COLO829 (cell line): ENCODE measurements around the gene PIGQ.

Experiments
- DNase-seq: peaks from one replicate; pipeline ENCODE4 v3.0.0; 2012; ENCODE audit warnings: low spot score

Gene PIGQ

GRCh38 chr16:555528-556473 is 14.0 kb upstream of the PIGQ start:
- no peak for DNase-seq

- no peak for DNase-seq
Measured at GRCh38 chr16:556474-557173, 13.1 kb upstream of the PIGQ start.

DNA sequence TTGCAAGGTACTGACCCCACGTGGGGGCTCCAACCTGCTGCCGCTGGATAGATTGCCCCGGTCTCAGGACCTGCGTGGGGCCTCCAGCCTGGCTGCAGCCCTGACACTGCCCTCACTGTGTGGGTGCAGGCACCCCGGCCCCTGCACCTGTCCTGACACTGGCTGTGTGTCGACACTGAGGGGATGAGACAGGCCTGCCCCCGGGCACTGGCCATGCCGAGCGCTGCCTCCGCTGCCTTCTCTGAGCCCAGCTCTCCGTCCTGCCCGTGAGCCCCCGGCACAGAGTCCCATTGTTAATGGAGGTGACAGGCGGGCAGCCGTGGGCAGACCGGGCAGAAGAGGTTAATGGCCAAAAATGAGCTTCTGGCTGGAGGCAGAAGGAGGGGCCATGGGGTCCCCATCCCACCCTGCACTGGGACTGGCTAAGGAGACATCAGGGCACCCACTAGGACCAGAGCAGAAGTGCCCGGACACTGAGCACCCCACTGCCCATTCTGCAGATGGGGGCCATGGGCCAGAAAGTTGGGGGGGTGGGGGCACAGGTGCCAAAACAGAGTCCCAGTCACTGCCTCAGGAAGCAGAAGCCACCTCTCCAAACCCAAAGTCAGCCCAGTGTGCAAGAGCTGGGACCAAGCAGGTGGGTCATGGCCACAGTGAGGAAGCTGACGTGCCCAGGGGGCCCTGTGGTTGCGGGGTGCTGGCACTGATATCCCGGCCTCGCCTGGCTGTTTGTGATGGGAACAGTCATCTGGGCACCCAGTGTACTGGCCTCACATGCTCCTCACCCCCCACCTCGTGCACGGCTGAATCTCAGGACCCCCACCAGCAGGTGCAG is 12.1 kb upstream of the PIGQ start:
- DNase-seq = no peak

DNA sequence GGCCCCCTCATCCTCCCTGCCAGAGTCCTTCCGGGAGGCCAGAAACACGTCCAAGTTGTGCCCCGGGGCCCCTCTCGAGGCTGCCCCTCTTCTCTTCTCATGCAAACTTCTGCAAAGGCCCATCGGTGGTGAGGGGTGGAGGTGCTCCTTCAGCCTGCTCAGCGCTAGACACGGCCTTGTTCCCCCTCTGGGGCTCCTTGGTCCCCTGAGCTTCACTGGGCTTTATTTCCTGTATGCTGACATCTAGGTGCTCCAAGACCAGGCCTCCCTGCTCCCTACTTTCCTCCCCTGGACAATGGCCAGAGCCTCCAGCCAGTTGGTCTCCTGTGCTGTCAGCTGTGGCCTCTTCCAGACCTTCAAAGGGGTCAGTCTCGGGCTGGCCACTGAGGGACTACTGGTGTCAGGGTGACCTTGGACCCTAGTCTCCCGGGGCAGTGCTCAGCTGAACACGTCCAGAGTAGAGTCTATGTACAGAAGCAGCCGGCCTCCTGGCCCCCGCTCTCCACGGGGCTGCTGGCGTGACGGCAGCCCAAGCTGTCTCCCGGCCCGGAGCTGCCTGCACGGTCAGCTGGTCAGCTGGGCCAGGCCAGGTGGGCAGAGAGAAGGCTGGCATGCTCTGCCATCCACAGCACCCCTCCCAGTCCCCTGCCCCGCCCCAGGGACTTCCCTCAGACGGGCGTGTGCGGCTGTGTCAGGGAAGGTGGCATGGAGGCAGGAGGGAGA is 11.3 kb upstream of the PIGQ start:
- DNase-seq = no peak

DNA sequence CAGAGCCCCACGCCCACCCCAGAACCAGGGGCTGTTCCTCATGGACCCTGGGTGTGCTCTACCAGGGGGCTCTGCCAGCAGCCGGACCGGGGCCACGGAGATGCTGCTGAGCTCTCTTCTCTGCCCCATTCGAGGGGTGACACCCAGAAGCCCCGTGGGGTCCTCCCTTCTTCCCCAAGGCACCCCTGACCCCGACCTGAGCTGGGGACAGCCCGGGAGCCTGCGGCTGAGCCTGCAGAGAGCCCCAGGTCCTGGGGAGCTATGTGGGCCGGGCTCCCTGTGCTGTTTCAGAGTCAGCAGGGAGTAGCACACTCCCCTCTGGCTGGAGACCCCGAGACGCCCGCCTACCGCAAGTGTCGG is 10.8 kb upstream of the PIGQ start:
- DNase-seq = no peak

DNA sequence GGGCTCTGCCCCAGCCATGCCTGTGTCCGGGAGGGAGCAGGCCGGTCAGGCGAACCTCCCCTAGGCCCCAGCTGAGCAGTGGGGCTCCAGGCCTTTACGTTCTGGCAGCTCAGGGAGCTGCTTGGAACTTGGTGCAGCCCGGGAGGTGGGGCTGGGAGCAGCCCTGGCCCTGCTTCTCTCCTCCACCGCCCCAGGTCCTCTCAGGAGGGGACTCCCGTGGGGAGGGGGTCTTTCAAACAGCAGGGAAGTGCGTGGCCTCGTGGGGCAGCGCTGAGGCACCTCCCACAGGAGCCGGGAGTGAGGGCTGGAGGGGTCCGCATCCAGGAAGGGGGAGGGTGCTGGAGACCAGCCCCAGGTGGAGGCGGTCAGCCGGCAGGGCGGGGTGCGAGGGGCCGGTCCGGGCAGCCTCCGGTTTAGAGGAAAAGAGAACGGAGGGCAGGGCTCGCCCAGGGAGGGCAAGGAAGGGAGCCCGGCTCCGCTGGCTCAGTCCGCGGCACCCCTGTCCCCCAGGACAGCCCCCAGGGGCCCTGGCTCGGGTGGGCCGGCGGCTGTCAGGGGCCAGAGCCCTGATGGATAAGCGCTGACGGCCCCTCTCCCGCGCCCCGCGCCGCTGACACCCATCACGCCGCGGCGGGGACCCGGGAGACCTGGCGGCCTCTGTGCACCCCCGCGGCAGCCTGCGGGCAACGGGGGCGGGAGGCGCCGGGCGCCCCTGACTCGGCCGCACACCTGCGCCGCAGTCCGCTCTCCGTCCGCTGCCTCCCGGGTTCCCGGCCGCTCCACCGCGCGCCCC is 10.2 kb upstream of the PIGQ start:
- DNase-seq = no peak

DNA sequence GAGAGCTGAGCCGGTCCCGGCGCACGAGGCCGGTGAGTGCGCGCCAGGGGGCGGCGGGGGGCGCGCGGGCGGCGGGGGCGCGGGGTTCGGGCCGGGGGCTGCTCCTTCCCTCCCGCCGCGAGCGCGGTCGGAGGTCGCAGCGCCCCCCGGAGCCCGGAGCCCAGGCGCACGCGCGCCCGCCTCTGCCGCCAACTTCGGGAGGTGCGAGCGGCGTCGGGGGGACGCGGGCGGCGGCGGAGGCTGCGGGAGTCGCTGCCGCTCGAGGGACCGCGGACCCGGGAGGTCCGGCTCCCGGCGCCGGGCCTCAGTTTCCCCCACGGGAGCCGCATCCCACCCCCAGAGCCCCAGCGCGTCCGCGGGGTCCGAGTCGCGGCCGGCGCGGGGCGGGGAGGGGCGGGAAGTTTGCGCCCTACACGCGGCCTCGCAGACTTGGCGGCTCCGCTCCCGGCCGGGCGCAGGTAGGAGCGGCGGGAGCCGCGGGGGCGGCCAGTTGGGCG is 9.5 kb upstream of the PIGQ start, which contains the start of gene PRR35:
PRR35 (plus strand) TSS at position 191 of the 497 bp plus-strand sequence. CDS start 2,901 bp downstream, outside the sequence.
- no peak for DNase-seq

DNA sequence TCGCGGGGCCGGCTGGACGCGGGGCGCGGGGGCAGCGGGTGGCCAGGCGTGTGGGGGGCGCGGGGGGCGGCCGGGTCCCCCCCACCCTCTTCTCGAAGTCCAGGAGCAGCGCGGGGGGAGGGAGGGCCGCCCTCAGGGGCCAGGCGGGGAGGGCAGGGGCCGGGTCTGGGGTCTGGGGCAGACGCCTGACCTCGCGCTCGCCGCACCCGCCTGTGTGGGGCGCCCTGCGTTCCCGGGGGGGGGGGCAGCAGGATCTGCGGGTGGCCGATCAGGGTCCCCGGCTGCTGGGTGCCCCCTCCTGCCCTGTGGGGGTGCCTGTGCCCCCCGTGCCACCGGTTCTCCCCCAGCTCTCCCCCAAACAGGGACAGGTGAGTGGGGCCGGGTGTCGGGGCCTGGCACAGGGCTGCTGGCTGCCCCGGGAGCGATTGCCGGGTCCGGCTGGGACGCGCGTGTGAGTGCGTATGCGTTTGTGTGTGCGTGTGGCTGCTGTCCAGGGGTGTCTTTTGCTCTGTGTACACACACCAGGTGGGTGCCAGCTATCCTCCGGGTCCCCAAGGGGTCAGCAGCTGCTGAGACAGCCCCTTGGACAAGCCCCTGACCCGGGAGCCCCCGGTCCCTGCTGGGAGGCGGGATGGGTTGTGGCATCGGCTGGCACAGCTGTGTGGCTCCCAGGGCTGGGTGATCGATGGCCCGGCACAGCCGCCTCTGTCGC is 8.9 kb upstream of the PIGQ start:
- DNase-seq = no peak

- DNase-seq = no peak
Measured at GRCh38 chr16:561413-561794, 8.4 kb upstream of the PIGQ start.

GRCh38 chr16:561957-562938 is 7.5 kb upstream of the PIGQ start:
- no peak for DNase-seq

GRCh38 chr16:563072-563644 is 6.6 kb upstream of the PIGQ start:
- no peak for DNase-seq

DNA sequence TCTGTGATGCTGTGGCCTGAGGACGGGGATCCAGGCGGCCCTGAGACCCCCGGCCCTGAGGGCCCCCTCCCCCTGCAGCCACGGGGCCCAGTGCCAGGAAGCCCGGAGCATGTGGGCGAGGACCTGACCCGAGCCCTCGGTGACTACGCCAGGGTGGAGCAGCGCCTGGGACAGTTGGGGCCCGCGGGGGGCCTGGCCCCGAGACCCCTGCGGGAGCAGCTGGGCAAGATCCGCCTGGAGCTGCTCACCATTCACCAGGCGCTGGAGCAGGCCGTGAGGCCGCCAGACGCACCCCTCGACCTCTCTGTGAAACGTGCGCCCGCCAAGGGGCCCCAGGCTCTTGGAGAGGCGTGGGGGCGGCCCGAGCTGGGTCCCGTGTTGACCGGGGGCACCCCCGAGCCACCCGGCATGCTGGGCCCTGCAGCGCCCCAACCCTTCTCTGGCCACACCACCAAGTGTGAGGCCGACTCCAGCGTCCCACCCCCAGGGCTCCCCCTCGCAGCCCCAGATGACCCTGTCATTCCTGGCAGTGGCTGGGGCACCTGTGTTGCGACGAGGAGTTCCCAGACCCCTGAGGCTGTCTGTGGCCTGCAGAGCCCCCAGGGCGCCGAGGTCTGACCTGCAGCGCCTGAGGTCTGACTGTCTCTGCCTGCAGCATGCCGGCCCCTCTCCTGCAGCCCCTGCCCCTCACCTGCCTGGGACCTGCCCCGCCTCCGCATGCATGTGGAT is 4.9 kb upstream of the PIGQ start:
- no peak for DNase-seq

GRCh38 chr16:565419-566330 is 4.1 kb upstream of the PIGQ start:
- DNase-seq = no peak

DNA sequence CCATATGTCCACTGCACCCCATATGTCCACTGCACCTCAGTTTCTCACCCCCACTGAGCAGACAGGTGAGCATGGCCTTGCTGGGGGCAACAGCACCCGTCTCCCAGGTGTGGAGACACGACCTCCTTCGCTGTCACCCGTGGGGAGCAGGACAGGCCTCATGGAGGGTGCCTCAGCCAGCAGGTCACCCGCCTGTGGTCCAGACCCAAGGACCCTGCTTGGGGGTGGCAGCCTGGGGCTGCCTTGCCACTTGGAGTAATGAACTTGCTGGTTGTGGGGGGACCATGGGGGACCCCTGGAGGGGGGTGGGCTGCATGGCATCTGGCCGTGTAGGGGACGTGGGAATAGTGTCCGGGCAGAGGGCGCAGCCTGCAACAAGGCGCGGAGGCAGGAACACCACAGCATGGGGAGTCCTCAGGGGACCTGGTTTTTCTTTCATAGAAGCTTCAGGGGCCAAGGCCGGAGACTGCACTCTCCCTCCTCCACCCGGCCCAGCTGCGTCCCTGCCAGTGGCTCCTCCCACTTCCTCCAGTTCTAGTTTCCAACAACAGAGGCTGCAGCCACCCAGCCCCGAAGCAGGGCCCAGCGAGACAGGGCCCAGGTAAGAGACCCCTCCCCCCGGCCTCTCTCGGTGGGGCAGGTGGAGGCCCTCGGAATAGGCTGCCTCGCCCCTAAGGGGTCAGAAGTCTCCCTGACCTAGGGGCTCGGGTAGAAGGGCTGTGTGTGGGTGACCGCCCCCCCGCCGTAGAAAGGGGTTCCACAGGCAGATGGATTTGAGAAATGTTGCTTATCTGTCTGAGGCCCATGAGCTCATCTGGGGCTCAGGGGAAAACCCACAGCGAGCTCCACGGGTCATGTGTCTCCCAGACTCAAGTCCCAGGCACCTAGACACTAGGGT is 3.0 kb upstream of the PIGQ start, which contains the start of gene NHLRC4:
NHLRC4 (plus strand) TSS at position 531 of the 898 bp plus-strand sequence. CDS start 1,043 bp downstream, outside the sequence.
- peak; percentile 74 for DNase-seq
